SK-N-SH (cell line): ENCODE results near the gene GUCY1A2.

Experiments
- CHD2 ChIP-seq: fragments of 150-350 bp; IDR thresholded peaks from 2 replicates; pipeline ENCODE4 v1.6.1; 2018; ENCODE audit warnings: low read length; ENCODE audit not compliant: partially characterized antibody
- CTCF ChIP-seq: fragments of 200-600 bp; sonication (generic); IDR thresholded peaks from 2 replicates; pipeline ENCODE4 v1.6.1; 2017; ENCODE audit warnings: antibody characterized with exemption, mild to moderate bottlenecking, moderate library complexity
- EP300 ChIP-seq, 2 experiments: IDR thresholded peaks; 2 replicates each; pipeline versions ENCODE4 v1.4.0 to v1.6.1; 2012; ENCODE audit warnings: borderline replicate concordance in 1 of 2, low read depth in 1 of 2, low read length in 1 of 2
- FOSL2 ChIP-seq: IDR thresholded peaks from 2 replicates; pipeline ENCODE4 v1.4.0; 2012; ENCODE audit warnings: low read depth, mild to moderate bottlenecking, moderate library complexity, borderline replicate concordance
- FOXM1 ChIP-seq: IDR thresholded peaks from 2 replicates; pipeline ENCODE4 v1.4.0; 2012; ENCODE audit warnings: low read depth, mild to moderate bottlenecking
- GABPA ChIP-seq: IDR thresholded peaks from 2 replicates; pipeline ENCODE4 v1.4.0; 2012; ENCODE audit warnings: low read depth, mild to moderate bottlenecking
- NRF1 ChIP-seq: IDR thresholded peaks from 2 replicates; pipeline ENCODE4 v1.6.1; 2012; ENCODE audit warnings: low read depth, mild to moderate bottlenecking, low read length
- RAD21 ChIP-seq: IDR thresholded peaks from 2 replicates; pipeline ENCODE4 v1.6.1; 2012; ENCODE audit warnings: mild to moderate bottlenecking, low read length
- SMC3 ChIP-seq: IDR thresholded peaks from 2 replicates; pipeline ENCODE4 v1.6.1; 2012; ENCODE audit warnings: low read depth, low read length, improper control_type of control experiment
- YY1 ChIP-seq: IDR thresholded peaks from 2 replicates; pipeline ENCODE4 v1.4.0; 2012; ENCODE audit warnings: low read depth, mild to moderate bottlenecking
- TF ChIP-seq, protein P1 (sequence below): IDR thresholded peaks from 2 replicates; pipeline ENCODE4 v1.4.0; 2012; ENCODE audit warnings: low read depth
- TF ChIP-seq, protein P2 (sequence below): fragments of 150-350 bp; IDR thresholded peaks from 2 replicates; pipeline ENCODE4 v1.6.1; 2016; ENCODE audit warnings: mild to moderate bottlenecking, low read depth, low read length

GRCh38 chr11:106684944-106685343 is 333.3 kb downstream of the GUCY1A2 start:
- TF ChIP-seq FOSL2: no peak
- no peak for TF ChIP-seq CTCF
- TF ChIP-seq EP300 (IDR thresholded peaks at IDR 0.05; ENCODE audit: borderline replicate concordance in 1 of 2, low read depth in 1 of 2, low read length in 1 of 2): no peak
- no peak for TF ChIP-seq RAD21
- TF ChIP-seq, protein P1, sequence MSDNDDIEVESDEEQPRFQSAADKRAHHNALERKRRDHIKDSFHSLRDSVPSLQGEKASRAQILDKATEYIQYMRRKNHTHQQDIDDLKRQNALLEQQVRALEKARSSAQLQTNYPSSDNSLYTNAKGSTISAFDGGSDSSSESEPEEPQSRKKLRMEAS: no peak
- no peak for TF ChIP-seq SMC3
- TF ChIP-seq CHD2: no peak
- no peak for TF ChIP-seq GABPA
- TF ChIP-seq FOXM1: no peak
- TF ChIP-seq NRF1: no peak
- TF ChIP-seq, protein P2, sequence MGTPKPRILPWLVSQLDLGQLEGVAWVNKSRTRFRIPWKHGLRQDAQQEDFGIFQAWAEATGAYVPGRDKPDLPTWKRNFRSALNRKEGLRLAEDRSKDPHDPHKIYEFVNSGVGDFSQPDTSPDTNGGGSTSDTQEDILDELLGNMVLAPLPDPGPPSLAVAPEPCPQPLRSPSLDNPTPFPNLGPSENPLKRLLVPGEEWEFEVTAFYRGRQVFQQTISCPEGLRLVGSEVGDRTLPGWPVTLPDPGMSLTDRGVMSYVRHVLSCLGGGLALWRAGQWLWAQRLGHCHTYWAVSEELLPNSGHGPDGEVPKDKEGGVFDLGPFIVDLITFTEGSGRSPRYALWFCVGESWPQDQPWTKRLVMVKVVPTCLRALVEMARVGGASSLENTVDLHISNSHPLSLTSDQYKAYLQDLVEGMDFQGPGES: no peak
- TF ChIP-seq YY1: no peak
